Umbilical cord (tissue), 2 donors: ENCODE measurements around the gene GTSE1. TPM values are rescaled to one million over a fixed set of nuclear protein-coding genes. Genes with fewer than 3 reads are reported as not detected.
"Not testable (repeated sequence)": the region's sequence is repeated elsewhere in the genome, so short reads cannot be mapped to it uniquely, and the experiment has no call there.

Experiments
- DNase-seq: peaks from one replicate; pipeline ENCODE4 v3.0.0-alpha.2; 2015; ENCODE audit warnings: low spot score
- total RNA-seq: library from RNA; depleted of rRNA; stranded (reverse); fragments of >200 nt; gene quantifications from one replicate; pipeline ENCODE4 v1.2.3, GENCODE V29; 2014; ENCODE audit warnings: low replicate concordance; ENCODE audit not compliant: insufficient read depth

Gene GTSE1
- total RNA-seq, 1 donor from 2014 or later = 3.4 TPM

- no peak for DNase-seq
Observed at GRCh38 chr22:46292732-46293131, 3.9 kb upstream of the GTSE1 start.

- peak; percentile 54 for DNase-seq
Observed at GRCh38 chr22:46293577-46294260, 3.0 kb upstream of the GTSE1 start.

- DNase-seq = no peak
Observed at GRCh38 chr22:46294784-46295183, 1.9 kb upstream of the GTSE1 start.

- DNase-seq = no peak
Observed at GRCh38 chr22:46295277-46295971, 1.2 kb upstream of the GTSE1 start.

- DNase-seq = no peak
Observed at GRCh38 chr22:46297151-46297812, 612 bp downstream of the GTSE1 start.

GRCh38 chr22:46299101-46299500 lies 2.4 kb downstream of the GTSE1 start:
- DNase-seq = no peak

GRCh38 chr22:46300491-46300890 lies 3.8 kb downstream of the GTSE1 start:
- no peak for DNase-seq

- DNase-seq = no peak
Observed at GRCh38 chr22:46303347-46303965, 6.8 kb downstream of the GTSE1 start.

- DNase-seq = no peak
Observed at GRCh38 chr22:46308283-46308988, 11.8 kb downstream of the GTSE1 start.

- DNase-seq = no peak
Observed at GRCh38 chr22:46309526-46310085, 12.9 kb downstream of the GTSE1 start.

- no peak for DNase-seq
Observed at GRCh38 chr22:46312056-46312455, 15.4 kb downstream of the GTSE1 start.

- not testable (repeated sequence) for DNase-seq
Observed at GRCh38 chr22:46312848-46313247, 16.2 kb downstream of the GTSE1 start.

GRCh38 chr22:46315976-46316375 lies 19.3 kb downstream of the GTSE1 start:
- DNase-seq = no peak

- DNase-seq = no peak
Observed at GRCh38 chr22:46317646-46318045, 21.0 kb downstream of the GTSE1 start.

GRCh38 chr22:46318576-46318975 lies 21.9 kb downstream of the GTSE1 start:
- no peak for DNase-seq

- DNase-seq = no peak
Observed at GRCh38 chr22:46319319-46319718, 22.6 kb downstream of the GTSE1 start.

- no peak for DNase-seq
Observed at GRCh38 chr22:46320166-46320710, 23.6 kb downstream of the GTSE1 start.

GRCh38 chr22:46320716-46321386 lies 24.2 kb downstream of the GTSE1 start:
- no peak for DNase-seq

GRCh38 chr22:46322711-46323110 lies 26.0 kb downstream of the GTSE1 start:
- DNase-seq = no peak

GRCh38 chr22:46323162-46323561 lies 26.5 kb downstream of the GTSE1 start:
- no peak for DNase-seq
